Right lobe of liver (tissue), 6 donors: ENCODE results near the gene DENND4C. TPM values are rescaled to one million over a fixed set of nuclear protein-coding genes. Genes with fewer than 3 reads are reported as not detected.

Source experiments
- ATAC-seq, 4 donors: fragments of 200-7000 bp; cut with Tn5 transposase; one replicate each; pipeline ENCODE4 v1.9.1; 2020; ENCODE audit warnings: mild to moderate bottlenecking in 4 of 4, moderate library complexity in 4 of 4
- DNase-seq, 3 donors: peaks; one replicate each; pipeline ENCODE4 v3.0.0-alpha.2; 2020
- H3K27ac ChIP-seq, 3 donors: fragments of 200-600 bp; one replicate each; pipeline ENCODE4 v1.8.0; 2022
- H3K27me3 ChIP-seq, 2 donors: fragments of 200-600 bp; one replicate each; pipeline ENCODE4 v1.8.0; 2022
- H3K36me3 ChIP-seq, 4 donors: fragments of 200-600 bp; sonication (generic) in 1 of 4; one replicate each; pipeline versions ENCODE4 v1.5.1 to v1.8.0; 2017 to 2022; ENCODE audit warnings: control low read depth in 1 of 4
- H3K4me1 ChIP-seq, 4 donors: fragments of 200-600 bp; sonication (generic) in 1 of 4; one replicate each; pipeline versions ENCODE4 v1.5.1 to v1.8.0; 2017 to 2022; ENCODE audit warnings: control low read depth in 1 of 4
- H3K4me3 ChIP-seq, 3 donors: fragments of 200-600 bp; one replicate each; pipeline ENCODE4 v1.8.0; 2022
- H3K9me3 ChIP-seq, 4 donors: fragments of 200-600 bp; sonication (generic) in 1 of 4; one replicate each; pipeline versions ENCODE4 v1.5.1 to v1.8.0; 2017 to 2022; ENCODE audit warnings: control low read depth in 1 of 4
- POLR2A ChIP-seq: fragments of 450-650 bp; IDR thresholded peaks from one replicate; pipeline ENCODE4 v1.6.1; 2017; ENCODE audit warnings: antibody characterized with exemption, mild to moderate bottlenecking
- WGBS: methylation state at CpG from one replicate; pipeline ENCODE4 v1.1.6; 2018; ENCODE audit warnings: low coverage, low lambda C conversion rate; ENCODE audit not compliant: insufficient coverage; ENCODE audit errors: missing lambda C conversion rate; 5-methylcytosine and 5-hydroxymethylcytosine counted together
- intact Hi-C, 2 donors: fragments of 100-400 bp; cut with DNase I; formaldehyde crosslinking; loops; one replicate each; pipeline versions ENCODE4 v1.11.2 to v1.14.1; 2022
- total RNA-seq, 6 experiments: library from RNA; depleted of rRNA in 2 of 6; stranded (reverse); fragments of >200 nt in 2 of 6; fragmentation: NEBNext Ultra II Directional in 3 of 6; extraction: Animal tissue kit (Norgen Biotek cat#: 25700) in 3 of 6; gene quantifications; one replicate each; pipeline versions ENCODE4 v1.1.0 to v1.2.4, GENCODE V29; 2016 to 2023
- TF ChIP-seq, protein P1 (sequence below), 4 donors: fragments of 200-600 bp in 3 of 4; fragments of 450-650 bp in 1 of 4; IDR thresholded peaks; one replicate each; pipeline versions ENCODE4 v1.5.1 to v1.8.0; 2016 to 2022; ENCODE audit warnings: antibody characterized with exemption in 4 of 4, mild to moderate bottlenecking in 2 of 4
- donor health status: DM: no; HTN: yes; CAD: no.
- donor health status: DM: no; HTN: no; CAD: no.
- donor health status: DM: no; HTN: no; CAD: no.
- donor health status: DM: no; HTN: yes; CAD: no.
- donor health status: DM: no; HTN: yes; CAD: no.

The DENND4C gene
- total RNA-seq, 6 experiments from 2014 or later: 18.3 to 35.1 (median 21.9) TPM

GRCh38 chr9:19213823-19214222 is 16.7 kb upstream of the DENND4C start:
- no peaks in the 10 kb centered on the region for H3K36me3 ChIP-seq
- WGBS: 96% methylated on average over 3 of the region's 3 CpGs
- intact Hi-C loops: no loop called here
- H3K4me3 ChIP-seq: no peak overlapping the region
- ATAC-seq: no peak
- DNase-seq: no peak
- TF ChIP-seq, protein P1, sequence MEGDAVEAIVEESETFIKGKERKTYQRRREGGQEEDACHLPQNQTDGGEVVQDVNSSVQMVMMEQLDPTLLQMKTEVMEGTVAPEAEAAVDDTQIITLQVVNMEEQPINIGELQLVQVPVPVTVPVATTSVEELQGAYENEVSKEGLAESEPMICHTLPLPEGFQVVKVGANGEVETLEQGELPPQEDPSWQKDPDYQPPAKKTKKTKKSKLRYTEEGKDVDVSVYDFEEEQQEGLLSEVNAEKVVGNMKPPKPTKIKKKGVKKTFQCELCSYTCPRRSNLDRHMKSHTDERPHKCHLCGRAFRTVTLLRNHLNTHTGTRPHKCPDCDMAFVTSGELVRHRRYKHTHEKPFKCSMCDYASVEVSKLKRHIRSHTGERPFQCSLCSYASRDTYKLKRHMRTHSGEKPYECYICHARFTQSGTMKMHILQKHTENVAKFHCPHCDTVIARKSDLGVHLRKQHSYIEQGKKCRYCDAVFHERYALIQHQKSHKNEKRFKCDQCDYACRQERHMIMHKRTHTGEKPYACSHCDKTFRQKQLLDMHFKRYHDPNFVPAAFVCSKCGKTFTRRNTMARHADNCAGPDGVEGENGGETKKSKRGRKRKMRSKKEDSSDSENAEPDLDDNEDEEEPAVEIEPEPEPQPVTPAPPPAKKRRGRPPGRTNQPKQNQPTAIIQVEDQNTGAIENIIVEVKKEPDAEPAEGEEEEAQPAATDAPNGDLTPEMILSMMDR (IDR thresholded peaks at IDR 0.05): no peak
- TF ChIP-seq POLR2A: no peak
- no peaks in the 10 kb centered on the region for H3K9me3 ChIP-seq
- H3K27ac ChIP-seq: no peak overlapping the region
- no peaks in the 10 kb centered on the region for H3K27me3 ChIP-seq
- H3K4me1 ChIP-seq: no peaks in the 10 kb centered on the region

GRCh38 chr9:19216466-19216865 is 14.0 kb upstream of the DENND4C start:
- H3K4me1 ChIP-seq: no peaks in the 10 kb centered on the region
- H3K36me3 ChIP-seq: no peaks in the 10 kb centered on the region
- no peaks in the 10 kb centered on the region for H3K27me3 ChIP-seq
- H3K9me3 ChIP-seq: no peaks in the 10 kb centered on the region
- 83% methylated on average over 2 of the region's 2 CpGs for WGBS
- no peak for DNase-seq
- TF ChIP-seq, protein P1 (IDR thresholded peaks at IDR 0.05): no peak
- H3K4me3 ChIP-seq: no peak overlapping the region
- no peak overlapping the region for H3K27ac ChIP-seq
- no peak for ATAC-seq
- intact Hi-C loops: no loop called here

- Histone ChIP-seq H3K4me3 (no peak overlapping the region), H3K36me3 (no peaks in the 10 kb centered on the region), H3K27ac (no peak overlapping the region), H3K27me3 (no peaks in the 10 kb centered on the region), H3K4me1 (no peaks in the 10 kb centered on the region), H3K9me3 (no peaks in the 10 kb centered on the region)
- DNase-seq (no peak), ATAC-seq (no peak)
- intact Hi-C loops: no loop called here
- 59% methylated on average over 7 of the region's 10 CpGs for WGBS
- no peak for TF ChIP-seq POLR2A
- TF ChIP-seq, protein P1 (IDR thresholded peaks at IDR 0.05): no peak
Observed at GRCh38 chr9:19221326-19221725, 9.2 kb upstream of the DENND4C start.

DNA sequence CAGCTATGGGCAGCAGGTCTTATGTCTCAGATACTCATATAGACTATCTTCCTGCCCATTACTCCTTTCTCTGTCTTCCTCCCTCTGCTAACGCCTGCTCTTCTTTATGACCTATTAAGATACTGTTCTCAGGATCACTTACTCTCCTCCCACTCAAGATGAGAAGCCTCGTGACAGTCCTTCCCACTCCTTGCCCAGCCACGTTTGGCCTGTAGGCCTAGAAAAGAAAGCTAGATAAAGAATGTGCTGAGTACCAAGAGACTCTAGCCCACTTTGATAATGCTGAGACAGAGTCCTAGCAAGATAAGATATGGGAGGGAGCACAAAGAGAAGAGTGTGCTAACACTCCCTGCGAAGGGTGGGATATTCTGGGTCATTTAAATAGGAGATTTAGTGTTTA is 6.8 kb upstream of the DENND4C start:
- intact Hi-C loops: no loop called here
- H3K27ac ChIP-seq: no peak overlapping the region
- 55% methylated on average over 4 of the region's 4 CpGs for WGBS
- no peak overlapping the region for H3K4me3 ChIP-seq
- ATAC-seq (peak; percentile 38 to 73 (median 56)), DNase-seq (no peak)
- TF ChIP-seq, protein P1 (IDR thresholded peaks at IDR 0.05): no peak
- TF ChIP-seq POLR2A: no peak
- no peaks in the 10 kb centered on the region for H3K27me3 ChIP-seq
- no peaks in the 10 kb centered on the region for H3K4me1 ChIP-seq
- no peaks in the 10 kb centered on the region for H3K9me3 ChIP-seq
- H3K36me3 ChIP-seq: no peaks in the 10 kb centered on the region

GRCh38 chr9:19224563-19224962 is 5.9 kb upstream of the DENND4C start:
- DNase-seq (no peak), ATAC-seq (no peak)
- H3K4me1 ChIP-seq: no peaks in the 10 kb centered on the region
- H3K4me3 ChIP-seq: no peak overlapping the region
- intact Hi-C loops: no loop called here
- no peak for TF ChIP-seq POLR2A
- TF ChIP-seq, protein P1 (IDR thresholded peaks at IDR 0.05): no peak
- no peaks in the 10 kb centered on the region for H3K36me3 ChIP-seq
- no peaks in the 10 kb centered on the region for H3K27me3 ChIP-seq
- H3K9me3 ChIP-seq: no peaks in the 10 kb centered on the region
- no peak overlapping the region for H3K27ac ChIP-seq
- WGBS: 84% methylated on average over 7 of the region's 7 CpGs
